T-helper 2 cell treated with Interferon-gamma antibody and Interleukin-4, amounts not matched to agents 5 μg/mL and 100 μg/mL, for 36 hours (primary cell): ENCODE measurements around the gene TLE2.

Experiments
- DNase-seq: peaks from one replicate; pipeline ENCODE4 v3.0.0; 2021; ENCODE audit warnings: low spot score
- H3K27ac Mint-ChIP-seq: one replicate; pipeline ENCODE4 v1.8.0; 2021; ENCODE audit warnings: mild to moderate bottlenecking, mixed read lengths
- H3K27me3 Mint-ChIP-seq: one replicate; pipeline ENCODE4 v1.8.0; 2021; ENCODE audit warnings: low read depth, mixed read lengths
- H3K36me3 Mint-ChIP-seq: one replicate; pipeline ENCODE4 v1.8.0; 2021; ENCODE audit warnings: low read depth, mixed read lengths
- H3K4me1 Mint-ChIP-seq: one replicate; pipeline ENCODE4 v1.8.0; 2021; ENCODE audit warnings: low read depth, mixed read lengths
- H3K4me3 Mint-ChIP-seq: one replicate; pipeline ENCODE4 v1.8.0; 2022; ENCODE audit warnings: mild to moderate bottlenecking, moderate library complexity, mixed read lengths
- H3K9me3 Mint-ChIP-seq: one replicate; pipeline ENCODE4 v1.8.0; 2021; ENCODE audit warnings: mixed read lengths

Gene TLE2

GRCh38 chr19:3061182-3062161 lies 32.4 kb upstream of the TLE2 start:
- H3K36me3 Mint-ChIP-seq = peaks cover 38% of the 10 kb centered on the region
- peak overlapping the region; percentile 95 for H3K4me3 Mint-ChIP-seq
- H3K27ac Mint-ChIP-seq = peak overlapping the region; percentile 91
- peaks cover 22% of the 10 kb centered on the region for H3K4me1 Mint-ChIP-seq
- H3K27me3 Mint-ChIP-seq = no peaks in the 10 kb centered on the region
- no peaks in the 10 kb centered on the region for H3K9me3 Mint-ChIP-seq
- peak; percentile 52 for DNase-seq

DNA sequence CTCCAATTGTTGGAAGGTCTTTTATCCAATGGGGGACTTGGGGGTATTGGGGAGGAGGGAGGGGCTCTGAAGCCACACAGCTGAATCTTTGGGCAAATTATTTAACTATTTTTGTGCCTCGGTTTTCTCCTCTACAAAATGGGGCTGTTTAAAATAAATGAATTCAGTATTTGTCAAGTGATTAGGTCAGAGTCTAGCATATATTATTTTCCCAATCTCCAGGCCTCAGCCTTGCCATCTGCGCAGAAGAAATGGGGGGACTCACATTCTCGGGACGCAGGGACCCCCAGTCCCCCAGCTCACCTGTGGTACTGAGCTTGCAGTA lies 31.7 kb upstream of the TLE2 start:
- Mint-ChIP-seq H3K4me1 (peaks cover 22% of the 10 kb centered on the region), H3K27me3 (no peaks in the 10 kb centered on the region), H3K9me3 (no peaks in the 10 kb centered on the region), H3K4me3 (peak overlapping the region; percentile 95), H3K36me3 (peaks cover 39% of the 10 kb centered on the region), H3K27ac (peak overlapping the region; percentile 91)
- no peak for DNase-seq

- Mint-ChIP-seq H3K27ac (peak overlapping the region; percentile 71), H3K36me3 (peaks cover 47% of the 10 kb centered on the region), H3K4me1 (peaks cover 26% of the 10 kb centered on the region), H3K9me3 (no peaks in the 10 kb centered on the region), H3K27me3 (no peaks in the 10 kb centered on the region), H3K4me3 (peak overlapping the region; percentile 95)
- DNase-seq = no peak
Observed at GRCh38 chr19:3059653-3060052, 30.6 kb upstream of the TLE2 start.

- DNase-seq = no peak
- H3K27ac Mint-ChIP-seq = peak overlapping the region; percentile 36
- H3K27me3 Mint-ChIP-seq = no peaks in the 10 kb centered on the region
- no peak overlapping the region for H3K4me3 Mint-ChIP-seq
- no peaks in the 10 kb centered on the region for H3K9me3 Mint-ChIP-seq
- H3K4me1 Mint-ChIP-seq = peaks cover 28% of the 10 kb centered on the region
- H3K36me3 Mint-ChIP-seq = peaks cover 53% of the 10 kb centered on the region
Observed at GRCh38 chr19:3058821-3059314, 29.8 kb upstream of the TLE2 start.

DNA sequence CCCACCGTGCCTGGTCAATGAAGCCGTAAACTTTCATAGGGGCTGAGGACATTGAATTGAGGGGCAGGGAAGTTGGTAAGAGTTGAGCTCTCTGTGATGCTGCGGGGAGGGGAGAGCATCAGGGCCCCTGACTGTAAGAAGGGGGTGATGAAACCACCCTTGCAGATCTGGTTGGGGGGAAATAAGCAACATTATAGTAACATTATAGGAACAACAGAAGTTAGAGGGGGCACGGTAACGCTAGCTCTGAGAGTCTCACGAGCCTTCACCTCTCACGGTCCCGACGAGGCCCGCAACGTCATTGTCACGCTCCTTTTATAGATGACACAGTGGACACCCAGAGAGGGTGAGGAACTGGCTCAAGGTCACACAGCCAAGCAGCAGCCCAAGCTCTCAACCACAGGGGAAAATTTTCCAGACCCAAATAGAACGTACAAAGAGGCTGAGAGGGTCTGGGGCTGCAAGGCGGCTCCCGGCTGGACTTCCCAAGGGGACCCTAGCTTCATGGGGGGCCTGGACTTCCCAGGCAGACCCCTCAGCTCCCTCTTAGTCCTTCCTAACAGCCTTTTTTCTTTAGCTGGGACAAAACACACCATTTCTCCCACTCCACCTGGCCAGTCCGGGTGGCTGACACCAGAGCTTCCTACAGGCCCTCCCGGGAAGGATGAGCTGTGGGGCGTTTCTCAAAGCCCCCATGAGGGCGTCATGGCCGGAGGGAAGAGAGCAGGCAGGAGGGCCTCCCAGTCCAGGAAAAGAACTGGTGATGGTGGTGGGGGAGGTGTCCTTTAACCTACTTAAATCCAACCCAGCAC lies 29.1 kb upstream of the TLE2 start:
- H3K4me3 Mint-ChIP-seq = peak overlapping the region; percentile 55
- peak overlapping the region; percentile 41 for H3K27ac Mint-ChIP-seq

GRCh38 chr19:3057275-3057714 lies 28.2 kb upstream of the TLE2 start:
- Mint-ChIP-seq H3K27ac (no peak overlapping the region), H3K9me3 (no peaks in the 10 kb centered on the region), H3K36me3 (peaks cover 56% of the 10 kb centered on the region), H3K4me1 (peaks cover 25% of the 10 kb centered on the region), H3K4me3 (no peak overlapping the region), H3K27me3 (no peaks in the 10 kb centered on the region)
- no peak for DNase-seq

More for the DNA sequence above, 29.1 kb upstream of the TLE2 start:
- no peaks in the 10 kb centered on the region for H3K9me3 Mint-ChIP-seq
- H3K4me1 Mint-ChIP-seq = peaks cover 28% of the 10 kb centered on the region
- DNase-seq = no peak
- no peaks in the 10 kb centered on the region for H3K27me3 Mint-ChIP-seq
- peaks cover 53% of the 10 kb centered on the region for H3K36me3 Mint-ChIP-seq

GRCh38 chr19:3056417-3057088 lies 27.5 kb upstream of the TLE2 start:
- DNase-seq = no peak
- Mint-ChIP-seq H3K4me3 (no peak overlapping the region), H3K4me1 (peaks cover 25% of the 10 kb centered on the region)

GRCh38 chr19:3055741-3056416 lies 26.8 kb upstream of the TLE2 start:
- DNase-seq = no peak
- H3K9me3 Mint-ChIP-seq = no peaks in the 10 kb centered on the region
- H3K27ac Mint-ChIP-seq = no peak overlapping the region
- no peak overlapping the region for H3K4me3 Mint-ChIP-seq
- peaks cover 23% of the 10 kb centered on the region for H3K4me1 Mint-ChIP-seq
- H3K36me3 Mint-ChIP-seq = peaks cover 54% of the 10 kb centered on the region
- H3K27me3 Mint-ChIP-seq = no peaks in the 10 kb centered on the region

More at GRCh38 chr19:3056417-3057088, 27.5 kb upstream of the TLE2 start:
- no peaks in the 10 kb centered on the region for H3K27me3 Mint-ChIP-seq
- H3K9me3 Mint-ChIP-seq = no peaks in the 10 kb centered on the region
- peaks cover 56% of the 10 kb centered on the region for H3K36me3 Mint-ChIP-seq
- peak overlapping the region; percentile 27 for H3K27ac Mint-ChIP-seq

DNA sequence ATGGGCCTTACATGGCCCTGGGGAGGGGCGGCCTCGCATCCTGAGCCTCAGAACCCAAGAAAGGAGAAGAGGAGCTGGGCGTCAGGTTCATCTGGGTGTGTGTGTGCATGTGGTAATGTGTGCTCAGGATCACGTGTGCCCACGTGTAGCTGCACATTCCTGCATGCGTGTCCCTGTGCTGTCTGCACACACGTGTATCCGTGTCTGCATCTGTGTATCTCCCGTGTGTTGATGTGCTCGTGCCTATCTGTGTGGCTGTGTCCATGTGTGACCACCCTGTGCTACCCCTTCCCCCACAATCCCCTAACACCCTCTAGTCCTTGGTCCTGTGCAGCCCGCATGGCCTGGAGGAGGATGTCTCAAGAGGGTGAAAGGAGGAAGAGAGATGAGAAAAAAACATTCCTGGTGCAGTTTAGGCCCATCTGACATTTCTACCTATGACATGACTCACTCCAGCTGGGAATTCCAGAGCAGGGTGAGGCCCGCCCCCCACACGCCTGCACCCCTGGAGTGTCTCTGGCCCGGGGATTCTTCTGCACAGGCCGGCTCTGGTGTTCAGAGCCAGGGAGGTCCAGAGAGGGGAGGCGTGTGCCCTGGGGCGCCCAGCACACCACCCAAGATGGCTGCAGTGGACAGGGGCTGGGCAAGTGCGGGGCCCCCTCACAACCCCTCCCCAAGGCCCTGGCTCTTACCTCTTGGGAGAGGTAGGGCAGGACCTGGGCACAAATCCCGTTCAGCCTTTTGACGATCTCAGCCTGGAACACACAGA lies 26.1 kb upstream of the TLE2 start:
- Mint-ChIP-seq H3K4me1 (peaks cover 20% of the 10 kb centered on the region), H3K36me3 (peaks cover 48% of the 10 kb centered on the region), H3K27ac (peak overlapping the region; percentile 70), H3K4me3 (no peak overlapping the region), H3K9me3 (no peaks in the 10 kb centered on the region), H3K27me3 (no peaks in the 10 kb centered on the region)
- no peak for DNase-seq

- DNase-seq = no peak
- Mint-ChIP-seq H3K9me3 (no peaks in the 10 kb centered on the region), H3K27ac (no peak overlapping the region), H3K36me3 (peaks cover 41% of the 10 kb centered on the region), H3K4me1 (peaks cover 15% of the 10 kb centered on the region), H3K4me3 (no peak overlapping the region), H3K27me3 (no peaks in the 10 kb centered on the region)
Observed at GRCh38 chr19:3054265-3054971, 25.3 kb upstream of the TLE2 start.

- peaks cover 38% of the 10 kb centered on the region for H3K36me3 Mint-ChIP-seq
Observed at GRCh38 chr19:3053780-3054179, 24.7 kb upstream of the TLE2 start.

GRCh38 chr19:3053218-3053621 lies 24.1 kb upstream of the TLE2 start:
- Mint-ChIP-seq H3K4me1 (peaks cover 17% of the 10 kb centered on the region), H3K36me3 (peaks cover 33% of the 10 kb centered on the region), H3K27ac (no peak overlapping the region), H3K9me3 (no peaks in the 10 kb centered on the region), H3K27me3 (peaks cover 3% of the 10 kb centered on the region), H3K4me3 (no peak overlapping the region)
- no peak for DNase-seq

More at GRCh38 chr19:3053780-3054179, 24.7 kb upstream of the TLE2 start:
- Mint-ChIP-seq H3K27ac (no peak overlapping the region), H3K4me3 (no peak overlapping the region), H3K9me3 (no peaks in the 10 kb centered on the region), H3K27me3 (peaks cover 3% of the 10 kb centered on the region), H3K4me1 (peaks cover 19% of the 10 kb centered on the region)
- DNase-seq = no peak
